ENCODE measurements around the gene ATP2A2. TPM values are rescaled to one million over a fixed set of nuclear protein-coding genes. Genes with fewer than 3 reads are reported as not detected.
A peak's percentile ranks its signal among the peaks of the same experiment; 100 is the strongest.

Gene ATP2A2
- total RNA-seq, 1 experiment from 2014 or later, result 239 TPM

DNA sequence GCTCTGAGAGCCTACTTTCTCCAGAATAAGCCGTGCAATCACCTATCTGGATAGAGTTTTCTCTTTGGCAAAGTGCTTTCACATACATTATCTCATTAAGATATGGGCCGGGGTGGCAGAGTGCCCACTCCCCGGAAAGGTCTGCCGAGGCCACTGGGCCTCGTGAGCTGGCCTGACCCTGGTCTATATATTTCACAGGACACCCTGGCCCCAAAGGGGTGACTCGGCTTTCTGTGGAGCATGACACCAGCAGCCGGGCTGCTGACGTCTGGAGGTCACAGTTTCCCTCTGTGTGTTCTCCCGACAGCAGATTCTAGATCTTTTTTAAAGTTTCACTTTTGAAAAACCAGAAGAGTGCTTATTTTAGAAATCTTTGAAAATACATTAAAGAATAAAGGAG lies 27.9 kb upstream of the ATP2A2 start:
- RAD21 ChIA-PET (ENCODE audit: low non-redundant PET in 1 of 2, low total read pairs in 2 of 2, uncharacterized antibody in 2 of 2, unreplicated experiment in 2 of 2), result no interaction called here
- Histone ChIP-seq H3K4me1 (ENCODE audit: control insufficient read depth in 1 of 2, insufficient read depth in 2 of 2, low read length in 2 of 2) (peaks cover 29 to 49% of the 10 kb centered on the region in 2 experiments), H3K9ac (ENCODE audit: low read length) (peak overlapping the region; percentile 47), H3K4me2 (ENCODE audit: low read length) (peak overlapping the region; percentile 69), H3K27me3 (ENCODE audit: insufficient read depth, low read length) (no peaks in the 10 kb centered on the region), H3K36me3 (ENCODE audit: control insufficient read depth in 1 of 2, insufficient read depth in 2 of 2, low read length in 2 of 2) (no peaks in the 10 kb centered on the region), H4K20me1 (ENCODE audit: insufficient read depth) (no peaks in the 10 kb centered on the region), H3K9me3 (ENCODE audit: control insufficient read depth in 1 of 2, insufficient read depth in 1 of 2, low read depth in 1 of 2, low read length in 2 of 2) (no peaks in the 10 kb centered on the region), H3K4me3 (replicated peaks in 1 of 2; ENCODE audit: low read depth in 1 of 2, low read length in 2 of 2) (no peak overlapping the region), H2AFZ (ENCODE audit: low read depth, low read length, poor library complexity, severe bottlenecking) (no peak overlapping the region), H3K79me2 (ENCODE audit: insufficient read depth, low read length) (no peaks in the 10 kb centered on the region), H3K9me2 (ENCODE audit: insufficient read depth) (no peaks in the 10 kb centered on the region), H3K27ac (ENCODE audit: low read depth, low read length) (no peak overlapping the region; the same call in 1 of the 2 replicates)
- POLR2A ChIA-PET, result no interaction called here
- intact Hi-C loops (cut with micrococcal nuclease), result no loop called here
- ATAC-seq, result no peak
- CTCF ChIA-PET, result no interaction called here
- BruUV-seq (replicated peaks), result no TSS peak
- TF ChIP-seq TCF7L2 (IDR thresholded peaks at IDR 0.05; ENCODE audit: borderline replicate concordance, extremely low read depth, insufficient read depth, insufficient read length) (no peak), SP1 (IDR thresholded peaks at IDR 0.05; ENCODE audit: low read depth) (no peak), EZH2 (IDR thresholded peaks at IDR 0.05) (no peak), ZBTB33 (IDR thresholded peaks at IDR 0.05; ENCODE audit: extremely low read depth, insufficient replicate concordance, low read length) (no peak), FOSL1 (IDR thresholded peaks at IDR 0.05; ENCODE audit: low read depth) (no peak), MAX (IDR thresholded peaks at IDR 0.05) (no peak), ZFX (IDR thresholded peaks at IDR 0.05) (no peak), RAD21 (IDR thresholded peaks at IDR 0.05; ENCODE audit: low read depth) (no peak)
- DNase-seq (ENCODE audit: low read depth, low spot score), result no peak
